Testis (tissue), 3 donors: ENCODE results near the gene MAT2B. TPM values are rescaled to one million over a fixed set of nuclear protein-coding genes. Genes with fewer than 3 reads are reported as not detected.

Experiments used
- DNase-seq: peaks from one replicate; pipeline ENCODE4 v3.0.0-alpha.2; 2019
- H3K27ac ChIP-seq, 2 donors: fragments of 200-600 bp; sonication (generic); one replicate each; pipeline ENCODE4 v1.5.1; 2019
- H3K27me3 ChIP-seq: fragments of 200-600 bp; sonication (generic); one replicate; pipeline ENCODE4 v1.5.1; 2019
- H3K36me3 ChIP-seq: fragments of 200-600 bp; sonication (generic); one replicate; pipeline ENCODE4 v1.5.1; 2017; ENCODE audit warnings: low read depth; ENCODE audit errors: missing control alignments
- H3K4me1 ChIP-seq: fragments of 200-600 bp; sonication (generic); one replicate; pipeline ENCODE4 v1.5.1; 2019
- H3K4me3 ChIP-seq, 2 donors: fragments of 200-600 bp; sonication (generic); one replicate each; pipeline ENCODE4 v1.5.1; 2017 to 2019
- H3K9me3 ChIP-seq: fragments of 200-600 bp; sonication (generic); one replicate; pipeline ENCODE4 v1.5.1; 2017
- CTCF ChIP-seq, 3 experiments: fragments of 450-650 bp in 2 of 3; fragments of 200-600 bp in 1 of 3; sonication (generic) in 1 of 3; IDR thresholded peaks; one replicate each; pipeline ENCODE4 v1.5.1; 2016 to 2019; ENCODE audit warnings: antibody characterized with exemption in 3 of 3, mild to moderate bottlenecking in 2 of 3, moderate library complexity in 1 of 3
- POLR2A ChIP-seq: fragments of 450-650 bp; IDR thresholded peaks from one replicate; pipeline ENCODE4 v1.6.1; 2017; ENCODE audit warnings: antibody characterized with exemption, mild to moderate bottlenecking, moderate library complexity
- WGBS, 2 donors: methylation state at CpG; one replicate each; pipeline ENCODE4 v1.1.5; 2018; 5-methylcytosine and 5-hydroxymethylcytosine counted together
- intact Hi-C: fragments of 100-400 bp; cut with DNase I; formaldehyde crosslinking; loops from one replicate; pipeline ENCODE4 v1.15.1; 2023; ENCODE audit warnings: low total_unique reads
- polyA plus RNA-seq: library from polyadenylated mRNA; stranded (reverse); fragments of 350-450 nt; fragmentation: Illumina TruSeq; extraction: RNeasy Lipid Tissue Mini Kit (QIAGEN cat#74804); gene quantifications from one replicate; pipeline ENCODE4 v1.2.3, GENCODE V29; 2014; ENCODE audit warnings: low read depth, low replicate concordance; ENCODE audit not compliant: insufficient read depth
- total RNA-seq, 2 donors: library from RNA; depleted of rRNA; stranded (reverse); fragments of >200 nt; gene quantifications; one replicate each; pipeline ENCODE4 v1.2.3, GENCODE V29; 2016

The MAT2B gene
- total and polyA plus RNA-seq, 3 donors from 2014 or later = 43.8 to 54.8 (median 54.8) TPM

GRCh38 chr5:163478982-163479271 is 26.5 kb upstream of the MAT2B start:
- H3K27me3 ChIP-seq = no peaks in the 10 kb centered on the region
- no peaks in the 10 kb centered on the region for H3K4me1 ChIP-seq
- intact Hi-C loops = no loop called here
- no peaks in the 10 kb centered on the region for H3K9me3 ChIP-seq
- no peak overlapping the region for H3K27ac ChIP-seq
- WGBS, 2 donors = 95 to 100% methylated on average over 1 of the region's 1 CpG
- DNase-seq = no peak
- H3K36me3 ChIP-seq = no peaks in the 10 kb centered on the region
- TF ChIP-seq CTCF (IDR thresholded peaks at IDR 0.05) = no peak
- TF ChIP-seq POLR2A = no peak
- no peak overlapping the region for H3K4me3 ChIP-seq

- 91 to 92% methylated on average over 5 to 6 of the region's 6 CpGs for WGBS, 2 donors
- no peak for DNase-seq
- Histone ChIP-seq H3K9me3 (no peaks in the 10 kb centered on the region), H3K36me3 (no peaks in the 10 kb centered on the region), H3K27me3 (no peaks in the 10 kb centered on the region), H3K4me3 (no peak overlapping the region), H3K27ac (no peak overlapping the region), H3K4me1 (no peaks in the 10 kb centered on the region)
- intact Hi-C loops = no loop called here
- no peak for TF ChIP-seq POLR2A
- no peak for TF ChIP-seq CTCF (IDR thresholded peaks at IDR 0.05)
Observed at GRCh38 chr5:163489055-163489744, 16.2 kb upstream of the MAT2B start.

DNA sequence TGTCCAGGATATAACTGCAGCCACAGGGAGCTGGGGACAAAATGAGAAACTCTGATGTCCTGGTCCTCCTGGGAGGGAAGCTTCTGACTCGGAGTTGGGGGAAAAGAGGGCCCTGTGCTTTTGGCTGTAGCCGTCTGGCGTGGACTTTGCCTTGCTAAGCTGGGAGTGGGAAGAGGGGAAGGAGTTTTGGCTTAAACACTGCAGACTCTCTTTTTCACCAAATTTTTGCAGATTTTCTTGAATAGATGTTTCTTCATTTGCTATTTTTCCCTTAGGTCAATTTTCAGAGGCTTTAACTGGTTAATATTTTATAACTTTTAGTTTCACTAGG is 15.7 kb upstream of the MAT2B start:
- intact Hi-C loops = no loop called here
- TF ChIP-seq CTCF (IDR thresholded peaks at IDR 0.05) (no peak), POLR2A (no peak)
- WGBS, 2 donors = 94 to 100% methylated on average over 3 of the region's 3 CpGs
- no peaks in the 10 kb centered on the region for H3K4me1 ChIP-seq
- H3K36me3 ChIP-seq = no peaks in the 10 kb centered on the region
- H3K9me3 ChIP-seq = no peaks in the 10 kb centered on the region
- H3K4me3 ChIP-seq = no peak overlapping the region
- H3K27ac ChIP-seq = no peak overlapping the region
- H3K27me3 ChIP-seq = no peaks in the 10 kb centered on the region
- no peak for DNase-seq

DNA sequence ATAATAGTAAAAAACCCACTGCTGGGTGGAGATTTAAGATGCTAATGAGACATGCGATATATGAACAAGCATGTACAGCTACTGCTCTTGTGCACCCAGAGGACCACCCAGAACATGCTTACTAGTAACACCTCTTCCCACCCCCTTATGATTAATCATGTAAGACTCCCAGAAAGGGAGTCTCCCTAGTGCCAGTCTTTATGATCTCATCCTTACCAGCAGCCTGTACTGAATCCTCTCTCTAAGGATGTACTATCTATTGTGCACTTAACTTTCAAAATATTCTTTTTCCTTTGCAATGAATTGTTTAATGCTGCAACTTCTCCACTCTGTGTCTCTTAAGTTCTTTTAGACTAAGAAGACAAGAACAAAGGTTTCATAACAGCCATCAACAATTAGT is 9.1 kb upstream of the MAT2B start:
- H3K27me3 ChIP-seq = no peaks in the 10 kb centered on the region
- DNase-seq = no peak
- H3K36me3 ChIP-seq = no peaks in the 10 kb centered on the region
- H3K27ac ChIP-seq = no peak overlapping the region
- intact Hi-C loops = no loop called here
- H3K4me3 ChIP-seq = no peak overlapping the region
- WGBS, 2 donors = 86 to 100% methylated on average over 1 of the region's 1 CpG
- TF ChIP-seq POLR2A (no peak), CTCF (IDR thresholded peaks at IDR 0.05) (no peak)
- no peaks in the 10 kb centered on the region for H3K4me1 ChIP-seq
- H3K9me3 ChIP-seq = no peaks in the 10 kb centered on the region

- Histone ChIP-seq H3K36me3 (no peaks in the 10 kb centered on the region), H3K27ac (no peak overlapping the region), H3K9me3 (no peaks in the 10 kb centered on the region), H3K4me3 (no peak overlapping the region), H3K27me3 (no peaks in the 10 kb centered on the region), H3K4me1 (no peaks in the 10 kb centered on the region)
- TF ChIP-seq CTCF (IDR thresholded peaks at IDR 0.05) (no peak), POLR2A (no peak)
- no peak for DNase-seq
- intact Hi-C loops = no loop called here
- 82 to 91% methylated on average over 3 of the region's 3 CpGs for WGBS, 2 donors
Observed at GRCh38 chr5:163497315-163497714, 8.1 kb upstream of the MAT2B start.
